ENCODE measurements around the gene ANKRD7.
A peak's percentile ranks its signal among the peaks of the same experiment; 100 is the strongest.
"Not testable (repeated sequence)": the region's sequence is repeated elsewhere in the genome, so short reads cannot be mapped to it uniquely, and the experiment has no call there.

ANKRD7 gene

DNA sequence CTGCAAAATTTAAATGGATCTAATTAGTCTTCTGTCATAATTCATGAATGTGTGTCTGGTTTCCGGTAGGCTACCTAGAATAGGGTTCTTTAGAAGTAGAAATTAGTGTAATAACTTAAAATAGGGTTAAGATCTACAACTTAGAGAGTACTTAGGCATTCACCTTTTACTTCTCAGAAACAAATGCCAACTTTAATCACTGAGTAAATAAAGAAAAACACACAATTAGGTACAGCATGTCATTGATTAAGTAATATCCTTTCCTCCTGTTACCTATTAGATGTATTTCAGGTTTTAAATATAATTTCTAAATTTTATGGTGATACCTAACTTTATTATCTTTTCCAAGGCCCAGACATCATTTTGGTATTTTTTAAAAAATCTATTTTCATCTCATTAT lies 9.3 kb downstream of the ANKRD7 start:
- no peak for DNase-seq (ENCODE audit: low read depth, low spot score)

DNA sequence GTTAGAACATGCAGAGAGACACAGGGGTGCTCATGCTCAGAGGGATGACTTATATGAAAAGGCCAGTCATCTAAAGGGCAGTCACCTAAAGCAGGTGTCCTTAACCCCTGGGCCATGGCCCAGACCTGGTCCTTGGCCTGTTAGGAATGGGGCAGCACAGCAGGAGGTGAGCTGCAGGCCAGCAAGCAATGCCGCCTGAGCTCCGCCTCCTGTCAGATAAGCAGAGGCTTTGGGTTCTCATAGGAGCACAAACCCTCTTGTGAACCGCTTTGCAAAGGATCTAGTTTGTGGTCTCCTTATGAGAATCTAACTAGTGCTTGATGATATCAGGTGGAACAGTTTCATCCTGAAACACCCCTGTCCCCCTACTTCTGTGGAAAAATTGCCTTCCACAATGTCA lies 14.5 kb downstream of the ANKRD7 start:
- no peak for DNase-seq (ENCODE audit: low read depth, low spot score)

DNA sequence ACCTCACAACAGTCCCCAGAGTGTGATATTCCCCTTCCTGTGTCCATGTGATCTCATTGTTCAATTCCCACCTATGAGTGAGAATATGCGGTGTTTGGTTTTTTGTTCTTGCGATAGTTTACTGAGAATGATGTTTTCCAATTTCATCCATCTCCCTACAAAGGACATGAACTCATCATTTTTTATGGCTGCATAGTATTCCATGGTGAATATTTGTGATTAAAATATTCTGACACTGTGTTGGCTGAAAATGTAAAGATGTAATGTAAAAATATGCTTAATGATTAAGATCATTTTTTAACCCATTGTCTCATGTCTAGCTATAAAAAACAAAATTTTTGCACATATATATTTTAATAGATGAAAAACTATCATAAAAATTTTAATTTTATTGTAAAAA lies 15.8 kb downstream of the ANKRD7 start:
- not testable (repeated sequence) for DNase-seq (ENCODE audit: low read depth, low spot score)

DNA sequence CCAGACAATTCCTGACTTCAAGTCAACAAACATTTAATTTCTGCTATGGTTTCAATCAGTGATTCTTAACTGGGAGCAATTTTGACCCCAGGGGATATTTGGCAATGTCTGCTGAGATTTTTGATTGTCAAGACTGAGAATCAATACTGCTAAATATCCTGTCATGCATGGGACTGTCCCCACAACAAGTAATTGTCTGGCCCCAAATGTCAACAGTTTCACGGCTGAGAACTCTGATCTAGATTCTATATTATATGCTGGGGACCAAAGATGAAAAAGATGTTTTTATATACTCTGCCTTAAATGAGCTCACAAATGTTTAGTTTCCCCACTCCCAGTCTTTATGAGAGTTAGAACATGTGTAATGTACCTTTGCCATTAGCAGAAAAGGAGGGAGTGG lies 19.2 kb downstream of the ANKRD7 start:
- no peak for DNase-seq (ENCODE audit: low read depth, low spot score)

DNA sequence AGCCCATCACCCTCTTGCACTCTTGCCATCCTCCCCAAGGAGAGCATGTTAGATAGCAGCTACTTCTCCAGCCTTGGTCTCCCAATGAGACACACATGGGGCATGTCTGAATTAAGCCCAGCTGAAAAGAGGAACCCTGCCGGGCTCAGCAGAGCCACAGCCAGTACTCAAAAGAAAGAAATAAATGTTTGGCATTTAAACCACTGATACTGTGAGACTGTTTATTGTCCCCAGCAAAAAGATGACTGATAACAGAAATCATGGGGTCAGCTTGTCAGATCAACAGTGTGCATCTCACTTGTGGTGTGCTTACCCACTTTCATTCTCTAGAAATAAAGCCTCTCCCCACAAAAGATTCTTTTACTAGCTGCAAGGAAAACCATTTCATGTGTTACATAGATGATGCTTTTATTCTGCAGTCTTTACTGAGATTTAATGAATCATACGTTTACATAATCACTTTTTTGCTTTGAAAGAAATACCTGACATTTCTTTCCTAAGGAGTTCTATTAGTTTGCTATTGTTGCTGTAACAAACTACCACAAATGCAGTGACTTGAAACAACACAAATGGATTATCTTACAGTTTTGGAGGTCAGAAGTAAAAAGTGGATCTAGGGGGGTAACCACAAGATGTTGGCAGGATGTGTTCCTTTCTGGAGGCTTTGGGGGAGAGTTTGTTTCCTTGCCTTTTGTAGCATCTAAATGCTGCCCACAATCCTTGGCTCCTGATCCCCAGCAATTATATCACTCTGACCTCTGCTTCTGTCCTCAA lies 20.9 kb downstream of the ANKRD7 start:
- DNase-seq (ENCODE audit: low read depth, low spot score): peak; percentile 61

DNA sequence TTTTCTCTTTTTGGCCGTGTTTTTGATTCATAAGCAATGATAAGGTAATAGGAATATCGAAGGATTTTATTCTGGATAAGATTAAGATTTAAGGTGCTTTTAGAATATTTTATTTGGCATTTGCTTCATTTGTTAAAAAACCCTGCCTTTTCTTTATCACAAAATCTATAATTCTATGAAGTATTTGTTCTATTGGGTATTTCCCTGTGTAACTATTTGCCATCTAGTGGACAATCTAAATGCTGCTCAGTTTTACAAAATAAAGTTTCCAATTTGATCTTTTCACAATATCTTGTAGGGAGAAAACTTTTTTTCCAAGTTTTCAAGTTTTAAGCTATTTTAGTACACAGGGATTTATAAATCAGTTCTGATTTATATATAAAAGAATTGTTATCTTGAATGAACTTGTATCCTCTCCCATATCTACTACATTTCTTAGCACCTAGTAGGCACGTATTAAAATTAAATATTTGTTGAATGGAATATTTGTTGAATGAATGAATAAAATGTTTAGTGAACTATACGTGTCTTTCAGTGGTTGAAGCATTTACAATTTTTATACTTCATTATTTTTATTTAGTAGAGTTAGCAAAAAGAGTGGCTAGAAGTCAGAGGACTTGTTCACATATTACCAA lies 26.5 kb downstream of the ANKRD7 start:
- no peak for DNase-seq (ENCODE audit: low read depth, low spot score)

DNA sequence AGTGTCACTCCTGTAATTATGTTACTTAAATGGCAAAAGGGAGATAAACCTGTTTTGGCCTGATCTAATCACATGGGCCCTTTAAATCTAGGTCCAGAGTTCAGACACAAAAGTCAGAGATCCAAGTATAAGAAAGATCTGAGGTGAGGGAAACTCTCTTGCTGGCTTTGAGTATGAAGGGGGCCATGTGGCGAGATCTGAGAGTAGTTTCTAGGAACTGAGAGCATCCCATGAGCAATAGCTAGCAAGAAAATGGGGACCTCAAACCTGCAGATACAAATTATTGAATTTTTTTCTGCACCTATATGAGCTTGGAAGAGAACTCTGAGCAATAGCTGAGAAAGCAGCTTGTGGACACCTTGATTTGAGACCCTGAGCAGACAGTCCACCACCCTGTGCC lies 27.6 kb downstream of the ANKRD7 start:
- no peak for DNase-seq (ENCODE audit: low read depth, low spot score)

DNA sequence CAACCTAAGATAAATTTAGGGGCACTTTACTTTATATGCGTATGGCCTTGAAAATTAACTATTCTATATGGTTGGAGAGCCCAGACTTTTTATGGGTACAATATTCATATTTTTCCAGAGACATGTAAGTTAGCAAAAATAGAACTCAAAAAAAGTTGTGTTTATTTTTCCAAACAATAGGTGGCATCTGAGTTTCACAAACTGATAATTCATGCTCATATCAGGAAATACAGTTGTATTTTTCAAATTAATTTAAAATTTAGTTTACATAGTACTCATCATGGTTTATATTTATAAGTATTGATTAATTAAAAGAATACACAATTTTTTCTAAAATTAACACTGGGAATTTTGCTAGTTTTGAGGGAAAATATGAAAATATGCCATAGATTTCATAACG lies 34.6 kb downstream of the ANKRD7 start:
- no peak for DNase-seq (ENCODE audit: low read depth, low spot score)

DNA sequence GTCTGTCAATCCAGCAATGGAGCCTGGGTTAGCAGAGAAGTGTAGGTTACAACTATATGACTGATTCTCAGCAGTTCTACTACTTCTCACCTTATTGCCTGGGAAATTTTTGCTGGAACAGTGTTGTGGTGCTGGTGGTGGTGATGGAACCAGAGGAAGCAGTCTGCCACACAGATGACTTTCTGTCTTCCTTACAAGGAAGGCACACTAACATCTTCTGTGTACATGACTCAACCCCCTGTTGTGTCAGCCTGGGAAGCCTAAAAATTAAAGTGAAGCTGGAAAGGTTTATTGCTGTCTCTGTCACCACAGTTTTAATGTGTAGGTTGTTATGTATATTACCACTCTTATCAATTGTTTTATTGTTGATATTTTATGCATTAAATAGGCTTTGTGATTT lies 40.3 kb downstream of the ANKRD7 start:
- DNase-seq (ENCODE audit: low read depth, low spot score): no peak

DNA sequence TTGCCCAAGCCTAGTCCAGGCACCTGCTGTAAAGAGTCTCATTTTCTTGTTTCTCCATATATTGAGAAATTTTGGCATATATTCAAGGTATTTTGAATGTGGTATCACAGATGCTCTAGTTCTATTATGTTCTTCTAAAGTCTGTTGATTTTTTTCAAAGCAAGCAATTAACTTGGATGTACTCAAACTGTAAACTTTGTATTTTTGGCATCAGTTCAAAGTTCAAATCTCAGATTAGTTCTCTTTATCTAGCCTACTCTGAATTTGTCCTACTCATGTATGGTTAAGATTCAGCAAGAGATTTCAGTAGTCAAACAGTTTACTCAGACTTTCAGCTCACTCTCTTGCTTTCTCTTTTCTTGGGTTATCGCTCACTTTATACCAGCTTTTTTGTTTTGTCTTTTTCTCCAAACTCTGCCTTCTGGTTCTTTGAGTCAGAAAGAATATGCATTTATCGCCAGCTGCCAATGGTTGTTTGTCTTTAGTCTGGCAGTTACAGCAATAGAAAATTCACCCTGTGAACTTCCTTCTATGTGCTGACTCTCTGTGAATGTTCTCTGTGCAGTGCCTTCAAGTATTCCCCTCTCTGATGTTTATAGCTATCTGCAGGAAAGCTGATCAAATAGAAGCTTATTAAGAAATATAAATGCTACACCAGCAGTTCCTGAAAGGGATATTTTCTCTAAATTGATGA lies 56.0 kb downstream of the ANKRD7 start:
- peak; percentile 2 for DNase-seq (ENCODE audit: low read depth, low spot score)

DNA sequence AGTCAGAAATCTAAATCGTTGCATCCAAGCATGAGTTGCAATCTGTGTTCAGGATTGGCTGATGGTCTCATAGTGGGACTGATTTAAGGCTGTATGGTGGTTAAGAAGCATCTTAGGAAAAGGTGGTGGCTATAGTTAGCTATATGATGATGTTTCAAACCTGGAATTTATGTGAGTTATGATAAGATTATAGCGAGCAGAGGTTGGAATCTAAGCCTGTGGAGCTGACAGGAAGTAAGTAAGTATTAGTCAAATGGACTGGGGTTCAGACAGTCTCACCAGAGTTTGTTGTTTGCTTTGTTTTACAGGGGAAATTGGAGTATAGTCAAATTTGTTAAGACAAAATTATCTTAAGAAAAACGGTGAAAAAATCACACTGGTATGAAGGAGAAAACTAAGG lies 56.7 kb downstream of the ANKRD7 start:
- DNase-seq (ENCODE audit: low read depth, low spot score): no peak

DNA sequence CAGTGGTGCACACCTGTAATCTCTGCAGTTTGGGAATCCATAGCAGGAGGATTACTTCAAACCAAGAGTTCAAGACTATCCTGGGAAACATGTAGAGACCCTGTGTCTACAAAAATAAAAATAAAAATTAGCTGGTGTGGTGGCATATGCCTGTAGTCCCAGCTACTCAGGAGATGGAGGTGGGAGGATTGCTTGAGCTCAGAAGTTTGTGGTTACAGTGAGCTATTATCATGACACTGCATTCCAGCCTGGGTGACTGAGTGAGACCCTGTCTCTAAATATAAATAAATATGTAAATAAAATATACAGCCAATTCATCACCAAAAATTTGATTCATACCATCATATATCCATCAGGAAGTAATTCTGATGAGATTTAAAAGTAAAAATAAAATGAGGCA lies 60.9 kb downstream of the ANKRD7 start:
- no peak for DNase-seq (ENCODE audit: low read depth, low spot score)

DNA sequence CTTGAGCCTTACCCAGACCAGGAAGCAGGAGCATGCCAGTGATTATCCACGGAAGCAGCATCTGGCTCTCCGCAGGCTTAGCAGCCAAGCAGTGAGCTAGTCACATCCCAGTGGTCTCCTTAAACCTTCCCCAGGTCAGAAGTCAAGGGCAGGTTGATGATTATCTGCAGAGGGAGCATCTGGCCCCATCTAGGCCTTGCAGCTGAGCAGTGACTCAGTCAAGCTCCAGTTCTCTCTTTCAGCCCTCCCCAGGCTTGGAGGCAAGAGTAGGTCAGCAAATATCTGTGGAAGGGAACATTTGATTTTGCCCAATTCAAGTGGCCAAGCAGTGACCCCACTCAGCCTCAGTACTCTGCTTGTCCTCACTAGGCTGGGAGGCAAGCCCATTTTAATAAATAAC lies 61.6 kb downstream of the ANKRD7 start:
- DNase-seq (ENCODE audit: low read depth, low spot score): no peak

DNA sequence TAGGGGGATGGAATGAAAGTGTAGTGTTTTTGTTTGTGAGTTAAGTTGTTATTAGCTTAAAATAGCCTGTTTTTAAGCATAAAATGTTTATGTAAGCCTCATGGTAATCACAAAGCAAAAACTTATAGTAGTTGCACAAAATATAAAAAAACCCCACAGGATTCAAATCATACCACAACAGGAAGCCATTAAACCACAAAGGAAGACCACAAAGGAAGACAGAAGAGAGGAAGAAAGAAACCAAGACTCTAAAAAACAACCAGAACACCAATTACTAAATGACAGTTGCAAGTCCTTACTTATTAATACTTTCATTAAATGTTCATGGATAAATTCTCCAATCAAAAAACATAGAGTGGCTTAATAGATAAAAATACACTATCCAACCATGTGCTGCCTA lies 63.6 kb downstream of the ANKRD7 start:
- no peak for DNase-seq (ENCODE audit: low read depth, low spot score)

DNA sequence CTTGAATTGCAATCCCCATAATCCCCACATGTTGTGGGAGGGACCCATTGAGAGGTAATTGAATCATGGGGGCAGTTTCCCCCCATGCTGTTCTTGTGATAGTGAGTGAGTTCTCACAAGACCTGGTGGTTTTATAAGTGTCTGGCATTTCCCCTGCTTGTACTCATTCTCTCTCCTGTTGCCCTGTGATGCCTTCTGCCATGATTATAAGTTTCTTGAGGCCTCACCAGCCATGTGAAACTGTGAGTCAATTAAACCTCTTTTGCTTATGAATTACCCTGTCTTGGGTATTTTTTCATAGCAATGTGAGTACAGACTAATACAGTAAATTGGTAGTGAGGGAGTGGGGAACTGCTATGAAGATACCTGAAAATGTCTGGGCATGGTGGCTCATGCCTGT lies 65.0 kb downstream of the ANKRD7 start:
- no peak for DNase-seq (ENCODE audit: low read depth, low spot score)

Data from astrocyte of the hippocampus (primary cell).